Glomerular visceral epithelial cell (primary cell): ENCODE measurements around the gene TMEM94.
"Not testable (repeated sequence)": the region's sequence is repeated elsewhere in the genome, so short reads cannot be mapped to it uniquely, and the experiment has no call there.

Experiments
- DNase-seq: peaks from one replicate; pipeline ENCODE4 v3.0.0-alpha.2; 2016; ENCODE audit errors: extremely low spot score

Gene TMEM94

DNA sequence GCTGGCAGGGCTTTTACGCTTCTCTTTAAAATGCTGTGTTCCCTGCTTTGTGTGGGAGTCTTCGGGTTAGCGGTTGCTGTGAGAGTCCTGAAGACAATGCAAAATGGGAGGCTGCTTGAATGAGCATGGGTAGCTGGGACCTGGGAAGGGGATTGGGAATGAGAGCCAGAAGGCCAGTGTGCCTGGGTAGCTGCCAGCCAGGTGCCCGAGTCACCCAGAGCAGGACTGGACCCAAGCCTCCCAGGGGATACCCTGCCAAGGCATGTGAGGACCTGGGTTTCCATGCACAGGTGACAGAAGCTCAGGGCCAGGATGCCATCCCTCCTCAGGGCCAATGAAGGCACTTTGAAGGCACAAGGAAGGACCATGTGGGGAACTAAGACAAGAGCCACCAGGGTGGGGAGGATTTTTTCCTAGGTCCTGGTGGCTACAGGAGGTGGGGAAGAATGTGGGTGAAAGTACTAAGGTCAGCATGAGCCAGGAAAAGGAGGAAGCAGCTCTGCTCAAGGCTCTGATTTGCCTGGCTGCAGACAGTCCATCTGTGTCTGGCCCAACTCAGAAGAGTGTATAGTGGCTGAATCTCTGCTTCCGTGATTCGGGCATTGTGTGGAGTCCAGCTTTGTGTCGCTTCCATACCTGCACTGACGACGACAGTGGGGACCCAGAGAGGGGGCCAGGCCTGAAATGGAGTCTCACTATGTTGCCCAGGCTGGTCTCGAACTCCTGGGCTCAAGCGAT is 20.5 kb downstream of the TMEM94 start:
- DNase-seq: no peak

- DNase-seq: not testable (repeated sequence)
Observed at GRCh38 chr17:75477490-75477862, 21.0 kb downstream of the TMEM94 start.

DNA sequence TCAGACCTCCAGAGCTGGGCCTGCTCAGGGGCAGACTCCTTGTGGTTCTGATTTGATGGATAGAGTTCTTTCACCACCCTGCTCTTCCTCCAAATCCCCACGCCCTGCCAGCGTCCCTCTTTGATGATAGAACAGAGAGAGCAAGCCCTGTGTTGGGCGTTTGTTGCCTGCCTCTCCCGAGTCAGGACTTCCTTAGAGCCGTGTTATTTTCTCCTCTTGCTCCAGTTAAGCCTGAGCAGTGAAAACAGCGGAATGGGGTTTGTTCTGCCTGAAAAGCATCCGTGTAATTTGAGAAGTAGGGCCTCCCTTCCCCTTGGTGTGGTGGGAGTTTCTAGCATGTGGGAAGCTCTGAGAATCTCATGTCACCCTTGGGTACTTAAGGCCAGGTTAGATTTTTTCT is 22.1 kb downstream of the TMEM94 start:
- DNase-seq: no peak

DNA sequence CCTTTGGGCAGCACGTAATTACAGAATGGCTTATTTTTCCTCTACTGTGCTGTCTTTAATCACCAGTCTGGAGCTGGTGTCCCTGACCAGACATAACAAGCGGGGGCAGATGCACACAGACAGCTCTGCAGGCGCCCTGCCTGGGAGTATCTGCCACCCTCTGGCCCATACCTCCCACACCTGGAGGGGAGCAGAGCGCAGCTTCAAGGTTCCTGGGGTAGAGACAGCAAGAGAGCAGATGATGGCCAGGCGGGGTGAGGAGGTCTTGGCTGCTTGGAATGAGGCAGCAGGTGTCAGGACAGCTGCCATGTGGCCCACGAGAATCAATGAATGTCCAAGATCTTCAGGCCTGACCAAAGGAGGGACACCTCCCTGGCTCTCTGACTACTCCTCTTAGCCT is 23.8 kb downstream of the TMEM94 start:
- no peak for DNase-seq

- DNase-seq: no peak
Observed at GRCh38 chr17:75481194-75482068, 25.0 kb downstream of the TMEM94 start.

DNA sequence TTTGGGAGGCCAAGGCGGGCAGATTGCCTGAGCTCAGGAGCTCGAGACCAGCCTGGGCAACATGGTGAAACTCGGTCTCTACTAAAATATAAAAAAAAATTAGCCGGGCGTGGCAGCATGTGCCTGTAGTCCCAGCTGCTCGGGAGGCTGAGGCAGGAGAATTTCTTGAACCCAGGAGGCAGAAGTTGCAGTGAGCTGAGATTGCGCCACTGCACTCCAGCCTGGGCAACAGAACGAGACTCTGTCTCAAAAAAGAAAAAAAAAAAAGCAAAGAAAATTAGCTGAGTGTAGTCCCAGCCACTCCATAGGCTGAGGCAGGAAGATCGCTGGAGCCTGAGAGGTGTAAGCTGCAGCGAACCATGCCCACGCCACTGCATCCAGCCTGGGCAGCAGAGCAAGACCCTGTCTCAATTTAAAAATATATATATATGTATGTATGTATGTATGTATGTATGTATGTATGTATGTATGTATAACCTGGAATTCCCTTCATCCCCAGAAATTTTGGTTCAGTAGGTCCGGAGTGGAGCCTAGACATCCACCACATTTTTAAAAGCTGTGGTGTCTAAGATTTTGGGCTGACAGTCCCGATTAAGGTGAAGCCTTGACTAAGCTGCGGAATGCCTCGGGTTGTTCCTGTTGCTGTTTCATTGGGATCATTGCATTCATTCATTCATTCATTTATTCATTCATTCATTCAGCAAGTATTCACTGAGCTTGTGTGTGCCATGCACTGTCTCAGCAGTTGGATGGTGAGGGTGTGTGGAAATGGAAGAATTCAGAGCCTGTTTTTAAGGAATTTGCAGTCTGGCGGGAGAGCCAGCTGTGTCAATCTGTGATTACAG is 25.9 kb downstream of the TMEM94 start:
- no peak for DNase-seq

- DNase-seq: no peak
Observed at GRCh38 chr17:75485688-75486087, 29.3 kb downstream of the TMEM94 start.

DNA sequence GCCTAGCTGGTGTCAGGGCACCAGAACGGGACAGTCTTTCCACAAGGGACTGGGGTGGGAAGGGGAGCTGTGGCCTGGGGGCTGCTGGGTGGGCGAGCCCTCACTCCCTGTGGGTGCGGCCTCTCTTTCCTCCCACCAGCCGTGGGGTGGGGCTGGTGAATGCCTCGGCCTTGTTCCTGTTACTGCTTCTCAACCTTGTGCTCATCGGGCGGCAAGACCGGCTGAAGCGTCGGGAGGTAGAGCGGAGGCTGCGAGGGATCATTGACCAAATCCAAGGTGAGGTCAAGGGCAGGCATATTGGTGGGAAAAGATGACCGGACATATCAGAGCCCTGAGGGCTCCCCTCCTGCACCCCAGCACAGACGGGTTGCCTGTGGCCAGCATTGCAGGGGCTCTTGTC is 29.7 kb downstream of the TMEM94 start:
- DNase-seq: no peak

DNA sequence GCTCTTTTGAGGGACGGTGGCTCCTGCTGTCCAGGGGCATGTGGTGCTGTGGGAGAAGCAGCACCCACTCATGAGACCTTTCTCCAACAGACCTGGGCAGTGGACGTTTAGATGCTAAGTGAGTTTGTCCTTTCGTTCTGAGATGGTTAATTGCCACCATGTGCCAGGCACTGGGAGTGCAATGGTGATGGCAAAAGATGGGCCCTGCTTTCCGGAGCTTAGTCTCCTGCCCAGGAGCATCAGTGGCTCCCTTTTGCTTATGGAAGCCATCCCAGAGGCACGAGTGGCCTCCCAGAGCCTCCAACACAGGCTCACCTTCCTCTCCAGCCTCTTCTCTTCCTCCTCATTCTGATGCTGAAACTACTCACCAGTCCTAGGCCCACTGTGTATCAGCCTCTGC is 30.5 kb downstream of the TMEM94 start:
- no peak for DNase-seq

DNA sequence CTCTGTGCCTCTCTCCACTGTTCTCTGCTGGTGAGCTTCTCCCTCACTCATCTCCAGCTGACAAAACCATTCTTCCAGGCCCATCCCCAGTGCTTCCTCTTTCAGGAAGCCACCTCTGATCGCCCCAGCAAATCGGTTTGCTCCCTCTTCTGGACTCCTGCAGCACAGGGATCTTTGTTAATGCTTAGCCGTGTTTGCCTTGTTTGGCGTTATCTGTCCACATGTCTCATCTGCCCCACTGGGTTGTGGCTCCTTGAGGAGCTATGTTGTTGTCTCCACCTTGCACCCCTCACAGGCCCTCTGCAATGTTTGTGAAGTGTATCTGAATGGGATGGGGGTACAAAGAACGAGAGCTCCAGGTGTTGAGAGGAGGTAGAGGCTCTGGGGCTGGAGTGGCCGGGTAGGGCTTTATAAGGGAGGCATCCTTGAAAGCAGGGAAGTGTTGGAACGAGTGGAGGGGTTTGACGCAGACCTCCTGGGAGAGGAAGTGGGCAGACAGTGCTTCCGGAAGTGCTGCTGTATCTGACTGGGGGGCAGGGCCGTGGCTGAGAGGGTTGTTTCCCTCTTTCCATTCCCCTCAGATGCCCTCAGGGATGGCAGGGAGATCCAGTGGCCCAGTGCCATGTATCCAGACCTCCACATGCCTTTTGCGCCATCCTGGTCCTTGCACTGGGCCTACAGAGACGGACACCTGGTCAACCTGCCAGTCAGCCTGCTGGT is 31.1 kb downstream of the TMEM94 start:
- DNase-seq: no peak

DNA sequence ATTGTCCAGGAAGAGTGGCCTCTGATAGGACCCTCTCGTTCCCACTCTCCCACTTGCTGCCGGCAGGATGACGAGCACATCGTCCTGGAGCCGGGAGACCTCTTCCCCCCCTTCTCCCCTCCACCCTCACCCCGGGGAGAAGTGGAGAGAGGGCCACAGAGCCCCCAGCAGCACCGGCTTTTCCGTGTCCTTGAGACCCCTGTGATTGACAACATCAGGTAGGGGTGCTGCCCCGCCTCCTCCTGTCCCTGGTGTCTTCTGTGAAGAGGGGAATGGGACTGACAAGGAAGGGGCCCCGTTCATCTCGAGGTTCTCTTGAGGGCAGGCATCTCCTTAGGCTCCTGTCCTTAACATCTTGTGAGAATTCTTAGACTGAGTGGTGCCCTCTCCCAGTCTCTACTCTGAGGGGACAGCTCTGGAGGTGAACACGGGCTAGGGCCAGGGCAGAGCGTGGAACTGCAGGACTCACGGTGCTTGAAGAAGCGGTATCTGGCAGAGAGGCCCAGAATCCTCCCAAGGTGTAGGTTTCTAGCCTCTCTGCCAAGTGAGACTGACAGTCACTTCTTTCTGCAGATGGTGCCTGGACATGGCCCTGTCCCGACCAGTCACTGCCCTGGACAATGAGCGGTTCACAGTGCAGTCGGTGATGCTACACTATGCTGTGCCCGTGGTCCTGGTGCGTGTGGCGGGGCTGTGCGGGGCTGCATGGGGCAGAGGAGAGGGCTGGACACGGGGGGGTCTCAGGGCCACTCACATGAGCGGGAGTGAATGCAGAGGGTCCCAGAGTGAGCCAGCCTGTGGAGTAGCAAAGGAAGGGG is 32.5 kb downstream of the TMEM94 start:
- DNase-seq: no peak

- DNase-seq: no peak
Observed at GRCh38 chr17:75489511-75489955, 33.1 kb downstream of the TMEM94 start.

DNA sequence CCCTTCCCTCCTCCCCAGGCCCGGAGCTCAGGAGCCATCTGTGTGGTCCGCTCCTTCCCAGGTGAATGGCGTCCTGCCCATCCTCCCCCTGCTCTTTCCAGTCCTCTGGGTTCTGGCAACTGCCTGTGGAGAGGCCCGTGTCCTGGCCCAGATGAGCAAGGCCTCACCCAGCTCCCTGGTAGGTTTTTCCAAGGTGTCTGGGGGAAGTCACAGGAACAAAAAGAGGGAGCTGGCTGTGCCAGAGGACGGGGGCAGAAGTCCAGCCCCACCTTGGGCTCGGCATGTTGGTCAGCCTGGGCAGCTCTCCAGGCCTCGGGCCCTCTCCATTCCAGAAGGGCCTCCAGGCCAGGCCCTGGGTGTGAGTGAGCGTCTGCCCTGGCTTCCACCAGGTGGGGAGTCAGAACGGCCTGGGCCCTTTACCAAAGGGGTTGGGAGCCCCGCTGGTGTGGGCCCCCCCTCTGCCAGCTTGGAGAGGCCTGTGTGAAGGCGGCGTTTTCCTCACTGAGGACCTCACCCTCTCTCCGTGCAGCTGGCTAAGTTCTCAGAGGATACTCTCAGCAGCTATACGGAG is 33.8 kb downstream of the TMEM94 start:
- no peak for DNase-seq

DNA sequence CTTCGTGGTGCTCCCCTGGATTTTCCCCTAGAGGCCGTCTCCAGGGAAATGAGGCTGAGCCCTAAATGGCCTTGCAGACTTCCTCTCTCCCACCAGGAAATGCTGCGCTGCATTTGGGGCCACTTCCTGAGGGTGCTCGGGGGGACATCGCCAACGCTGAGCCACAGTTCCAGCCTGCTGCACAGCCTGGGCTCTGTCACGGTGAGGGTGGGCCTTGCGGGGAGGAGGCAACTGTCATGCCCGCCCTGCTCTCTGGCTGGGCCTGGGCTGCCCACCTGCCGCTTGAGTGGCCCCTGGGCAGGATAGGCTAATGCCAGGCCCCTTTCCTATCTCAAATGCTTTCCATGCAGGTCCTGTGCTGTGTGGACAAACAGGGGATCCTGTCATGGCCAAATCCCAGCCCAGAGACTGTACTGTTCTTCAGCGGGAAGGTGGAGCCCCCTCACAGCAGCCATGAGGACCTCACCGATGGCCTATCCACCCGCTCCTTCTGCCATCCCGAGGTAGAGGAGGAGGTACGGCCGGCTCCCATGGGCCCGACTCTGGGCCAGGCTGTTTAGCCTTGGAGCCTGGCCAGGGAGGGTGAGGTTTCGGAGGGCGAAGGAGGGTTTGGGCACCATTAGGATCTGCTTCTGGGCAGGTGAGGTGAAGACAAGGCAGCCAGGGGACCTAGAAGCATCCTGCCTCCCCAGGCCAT is 34.7 kb downstream of the TMEM94 start:
- no peak for DNase-seq

GRCh38 chr17:75491680-75492079 is 35.2 kb downstream of the TMEM94 start:
- no peak for DNase-seq

DNA sequence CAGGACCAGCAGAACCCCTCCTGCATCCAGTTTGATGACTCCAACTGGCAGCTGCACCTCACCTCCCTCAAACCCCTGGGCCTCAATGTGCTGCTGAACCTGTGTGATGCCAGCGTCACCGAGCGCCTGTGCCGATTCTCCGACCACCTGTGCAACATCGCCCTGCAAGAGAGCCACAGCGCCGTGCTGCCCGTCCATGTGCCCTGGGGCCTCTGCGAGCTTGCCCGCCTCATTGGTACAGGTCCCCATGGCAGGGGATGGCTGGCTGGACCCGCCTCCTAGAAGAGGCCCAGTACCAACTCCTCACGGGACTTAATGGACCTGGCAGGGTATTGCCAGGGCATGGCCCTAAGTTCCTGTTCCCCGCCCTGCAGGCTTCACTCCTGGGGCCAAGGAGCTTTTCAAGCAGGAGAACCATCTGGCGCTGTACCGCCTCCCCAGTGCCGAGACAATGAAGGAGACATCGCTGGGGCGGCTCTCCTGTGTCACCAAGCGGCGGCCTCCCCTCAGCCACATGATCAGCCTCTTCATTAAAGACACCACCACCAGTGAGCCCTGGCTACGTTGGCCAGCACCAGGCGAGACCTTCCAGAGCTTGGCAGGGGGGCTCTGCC is 36.2 kb downstream of the TMEM94 start:
- DNase-seq: no peak

DNA sequence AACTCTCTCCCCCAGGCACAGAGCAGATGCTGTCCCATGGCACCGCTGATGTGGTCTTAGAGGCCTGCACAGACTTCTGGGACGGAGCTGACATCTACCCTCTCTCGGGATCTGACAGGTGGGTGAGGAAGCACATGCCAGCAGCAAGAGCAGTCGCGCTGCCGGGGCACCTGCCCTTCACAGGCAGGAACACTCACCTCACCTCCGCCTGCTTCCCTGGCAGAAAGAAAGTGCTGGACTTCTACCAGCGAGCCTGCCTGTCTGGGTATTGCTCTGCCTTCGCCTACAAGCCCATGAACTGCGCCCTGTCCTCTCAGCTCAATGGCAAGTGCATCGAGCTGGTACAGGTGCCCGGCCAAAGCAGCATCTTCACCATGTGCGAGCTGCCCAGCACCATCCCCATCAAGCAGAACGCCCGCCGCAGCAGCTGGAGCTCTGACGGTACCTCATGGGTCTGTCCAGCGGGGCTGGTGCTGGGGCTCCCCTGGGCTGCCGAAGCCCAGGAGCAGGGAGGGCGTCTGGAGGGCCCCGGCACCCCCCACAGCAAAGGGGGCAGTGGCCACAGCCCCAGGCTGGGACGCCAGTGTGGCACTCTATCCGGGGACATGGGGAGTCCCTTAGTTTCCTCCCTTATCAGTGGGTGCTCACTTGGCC is 37.2 kb downstream of the TMEM94 start:
- DNase-seq: no peak

GRCh38 chr17:75494326-75494877 is 38.0 kb downstream of the TMEM94 start:
- no peak for DNase-seq
